ENCODE results near the gene HACD2. TPM values are rescaled to one million over a fixed set of nuclear protein-coding genes. Genes with fewer than 3 reads are reported as not detected.

Gene HACD2
- total RNA-seq, 2 experiments from 2014 or later = 12.1 to 13.3 TPM

DNA sequence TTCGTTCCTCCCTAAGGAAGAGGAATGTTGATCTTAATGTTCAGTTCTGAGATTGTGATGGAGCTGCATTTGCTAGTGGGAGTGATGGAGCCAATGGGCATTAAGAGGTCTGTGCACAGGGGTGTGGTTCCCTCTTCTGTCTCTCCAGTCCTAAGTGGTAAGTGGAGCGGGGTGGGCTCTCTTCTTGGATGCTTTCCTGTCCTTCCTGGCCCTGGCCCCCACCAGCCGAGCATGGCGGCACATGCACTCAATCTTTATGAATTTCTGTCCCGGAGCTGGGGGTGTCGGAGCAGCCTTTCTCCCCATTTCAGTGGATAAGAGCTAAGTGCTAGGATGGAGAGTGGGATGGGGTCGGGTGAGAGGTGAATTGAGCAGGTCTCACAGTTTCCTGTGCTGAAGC, 98.4 kb downstream of the HACD2 start:
- ATAC-seq (ENCODE audit: poor library complexity) = no peak
- no peak overlapping the region for H3K4me3 Mint-ChIP-seq
- peaks cover 4% of the 10 kb centered on the region for H3K36me3 Mint-ChIP-seq (ENCODE audit: low read depth)
- CTCF ChIA-PET = no interaction called here
- no peaks in the 10 kb centered on the region for H3K9me3 ChIP-seq (ENCODE audit: control insufficient read depth in 1 of 2, insufficient read depth in 1 of 2, low read length in 2 of 2)
- POLR2A ChIA-PET = no interaction called here
- no peaks in the 10 kb centered on the region for H3K4me1 Mint-ChIP-seq (ENCODE audit: low read depth)
- peaks cover 7% of the 10 kb centered on the region for H3K36me3 ChIP-seq (ENCODE audit: insufficient read depth, low read length)
- no peak overlapping the region for H3K4me3 ChIP-seq (ENCODE audit: low read length)
- TF ChIP-seq CTCF (IDR thresholded peaks at IDR 0.05) = no peak
- no peaks in the 10 kb centered on the region for H3K27me3 ChIP-seq (ENCODE audit: control insufficient read depth in 1 of 2, insufficient read depth in 2 of 2, low read length in 2 of 2)
- intact Hi-C loops (cut with DNase I, micrococcal nuclease) = loop anchor here (5.0 kb wide), 2 partner anchors 154 to 1939 kb away; partner anchors contain the start of gene POLQ (in 2 of the 2)
- no peaks in the 10 kb centered on the region for H3K4me1 ChIP-seq (ENCODE audit: insufficient read depth, low read length)
- H3K9me3 Mint-ChIP-seq = no peaks in the 10 kb centered on the region
- H3K27me3 Mint-ChIP-seq = no peaks in the 10 kb centered on the region
- no peak overlapping the region for H3K27ac Mint-ChIP-seq
- no peak overlapping the region for H3K27ac ChIP-seq (ENCODE audit: low read depth in 1 of 2, low read length in 2 of 2)
- DNase-seq = no peak

- Histone ChIP-seq H3K9me3 (ENCODE audit: control insufficient read depth in 1 of 2, insufficient read depth in 1 of 2, low read length in 2 of 2) (no peaks in the 10 kb centered on the region), H3K27me3 (ENCODE audit: control insufficient read depth in 1 of 2, insufficient read depth in 2 of 2, low read length in 2 of 2) (no peaks in the 10 kb centered on the region), H3K36me3 (ENCODE audit: insufficient read depth, low read length) (peaks cover 3% of the 10 kb centered on the region), H3K4me1 (ENCODE audit: insufficient read depth, low read length) (no peaks in the 10 kb centered on the region), H3K27ac (ENCODE audit: low read depth in 1 of 2, low read length in 2 of 2) (no peak overlapping the region), H3K4me3 (ENCODE audit: low read length) (no peak overlapping the region)
- ATAC-seq (ENCODE audit: poor library complexity) (no peak), DNase-seq (no peak)
- H3K27ac Mint-ChIP-seq = no peak overlapping the region
- no peak for TF ChIP-seq CTCF (IDR thresholded peaks at IDR 0.05)
- H3K36me3 Mint-ChIP-seq (ENCODE audit: low read depth) = no peaks in the 10 kb centered on the region
- CTCF ChIA-PET = no interaction called here
- H3K4me1 Mint-ChIP-seq (ENCODE audit: low read depth) = no peaks in the 10 kb centered on the region
- no peaks in the 10 kb centered on the region for H3K9me3 Mint-ChIP-seq
- H3K27me3 Mint-ChIP-seq = no peaks in the 10 kb centered on the region
- no peak overlapping the region for H3K4me3 Mint-ChIP-seq
- intact Hi-C loops (cut with DNase I, micrococcal nuclease) = loop anchor here (5.0 kb wide), 2 partner anchors 153 to 1938 kb away; partner anchors contain the start of gene POLQ (in 2 of the 2)
- POLR2A ChIA-PET = no interaction called here
Measured at GRCh38 chr3:123485551-123485950, 99.3 kb downstream of the HACD2 start.

- no peak overlapping the region for H3K27ac ChIP-seq (ENCODE audit: low read depth in 1 of 2, low read length in 2 of 2)
- no peaks in the 10 kb centered on the region for H3K4me1 Mint-ChIP-seq (ENCODE audit: low read depth)
- no peaks in the 10 kb centered on the region for H3K4me1 ChIP-seq (ENCODE audit: insufficient read depth, low read length)
- no peaks in the 10 kb centered on the region for H3K9me3 Mint-ChIP-seq
- ATAC-seq (ENCODE audit: poor library complexity) (no peak), DNase-seq (no peak)
- ChIA-PET POLR2A (no interaction called here), CTCF (no interaction called here)
- intact Hi-C loops (cut with DNase I, micrococcal nuclease) = no loop called here
- no peak overlapping the region for H3K4me3 ChIP-seq (ENCODE audit: low read length)
- H3K36me3 Mint-ChIP-seq (ENCODE audit: low read depth) = no peaks in the 10 kb centered on the region
- peaks cover 0 to 5% of the 10 kb centered on the region in 2 experiments for H3K27me3 ChIP-seq (ENCODE audit: control insufficient read depth in 1 of 2, insufficient read depth in 2 of 2, low read length in 2 of 2)
- H3K27ac Mint-ChIP-seq = no peak overlapping the region
- H3K9me3 ChIP-seq (ENCODE audit: control insufficient read depth in 1 of 2, insufficient read depth in 1 of 2, low read length in 2 of 2) = no peaks in the 10 kb centered on the region
- peaks cover 5% of the 10 kb centered on the region for H3K27me3 Mint-ChIP-seq
- H3K36me3 ChIP-seq (ENCODE audit: insufficient read depth, low read length) = no peaks in the 10 kb centered on the region
- no peak overlapping the region for H3K4me3 Mint-ChIP-seq
- TF ChIP-seq CTCF (IDR thresholded peaks at IDR 0.05) = no peak
Measured at GRCh38 chr3:123483146-123483545, 101.7 kb downstream of the HACD2 start.

Data from CD4-positive, alpha-beta T cell (primary cell).